OCI-LY1 (cell line): ENCODE data around the gene TSEN34.
A peak's percentile ranks its signal among the peaks of the same experiment; 100 is the strongest.

Experiments
- H2AFZ ChIP-seq: fragments of 200-600 bp; sonication (generic), shearing (Covaris generic); 2 replicates; pipeline ENCODE4 v1.6.0; 2014; ENCODE audit warnings: antibody characterized with exemption, mild to moderate bottlenecking, low read length
- H3F3A ChIP-seq: fragments of 200-600 bp; sonication (generic), shearing (Covaris generic); 2 replicates; pipeline ENCODE4 v1.6.0; 2014; ENCODE audit warnings: mild to moderate bottlenecking, antibody characterized with exemption, low read length, moderate library complexity; ENCODE audit not compliant: insufficient read depth
- H3K27ac ChIP-seq: fragments of 200-600 bp; sonication (generic); 2 replicates; pipeline ENCODE4 v1.5.1; 2014; ENCODE audit warnings: low read length, mixed run types, mild to moderate bottlenecking, low read depth; ENCODE audit not compliant: poor library complexity, severe bottlenecking
- H3K27me3 ChIP-seq: fragments of 200-600 bp; sonication (generic); 2 replicates; pipeline ENCODE4 v1.6.0; 2014; ENCODE audit warnings: antibody characterized with exemption, mild to moderate bottlenecking, low read length, moderate library complexity; ENCODE audit not compliant: insufficient read depth
- H3K36me3 ChIP-seq: fragments of 200-600 bp; sonication (generic); 2 replicates; pipeline ENCODE4 v1.6.1; 2014; ENCODE audit warnings: mild to moderate bottlenecking, antibody characterized with exemption, low read length, moderate library complexity, mixed read lengths; ENCODE audit not compliant: insufficient read depth
- H3K4me1 ChIP-seq: fragments of 200-600 bp; sonication (generic); 2 replicates; pipeline ENCODE4 v1.5.1; 2014; ENCODE audit warnings: mild to moderate bottlenecking, low read length, moderate library complexity; ENCODE audit not compliant: insufficient read depth, severe bottlenecking
- H3K4me2 ChIP-seq: fragments of 200-600 bp; sonication (generic), shearing (Covaris generic); 2 replicates; pipeline ENCODE4 v1.6.1; 2014; ENCODE audit warnings: low read length
- H3K4me3 ChIP-seq: fragments of 200-600 bp; sonication (generic); 2 replicates; pipeline ENCODE4 v1.5.1; 2014; ENCODE audit warnings: low read length, low read depth, mild to moderate bottlenecking, mixed read lengths; ENCODE audit not compliant: poor library complexity, severe bottlenecking
- H3K79me2 ChIP-seq: fragments of 200-600 bp; shearing (Covaris generic); 2 replicates; pipeline ENCODE4 v1.6.1; 2016; ENCODE audit warnings: mixed run types, low read length, mixed read lengths; ENCODE audit not compliant: insufficient read depth
- H3K9ac ChIP-seq: fragments of 200-600 bp; sonication (generic), shearing (Covaris generic); 2 replicates; pipeline ENCODE4 v1.6.1; 2014; ENCODE audit warnings: mild to moderate bottlenecking, low read length, mixed read lengths
- H3K9me2 ChIP-seq: fragments of 200-600 bp; sonication (generic), shearing (Covaris generic); 2 replicates; pipeline ENCODE4 v1.6.1; 2014; ENCODE audit warnings: low read depth, mild to moderate bottlenecking, low read length, mixed read lengths
- H3K9me3 ChIP-seq: fragments of 200-600 bp; shearing (Covaris generic); 2 replicates; pipeline ENCODE4 v1.6.1; 2014; ENCODE audit warnings: low read length, mixed read lengths
- H4K20me1 ChIP-seq: fragments of 200-600 bp; sonication (generic), shearing (Covaris generic); 2 replicates; pipeline ENCODE4 v1.6.0; 2016; ENCODE audit warnings: mild to moderate bottlenecking, low read length; ENCODE audit not compliant: insufficient read depth
- EZH2 ChIP-seq: fragments of 200-600 bp; sonication (generic), shearing (Covaris generic); IDR thresholded peaks from 2 replicates; pipeline ENCODE4 v1.8.0; 2017; ENCODE audit warnings: borderline replicate concordance, mixed run types, mild to moderate bottlenecking, antibody characterized with exemption, low read length, moderate library complexity, mixed read lengths
- TF ChIP-seq, protein P1 (sequence below): fragments of 200-600 bp; sonication (generic), shearing (Covaris generic); IDR thresholded peaks from 2 replicates; pipeline ENCODE4 v1.5.1; 2017; ENCODE audit warnings: mild to moderate bottlenecking, antibody characterized with exemption, low read length, moderate library complexity, mixed read lengths

Gene TSEN34

DNA sequence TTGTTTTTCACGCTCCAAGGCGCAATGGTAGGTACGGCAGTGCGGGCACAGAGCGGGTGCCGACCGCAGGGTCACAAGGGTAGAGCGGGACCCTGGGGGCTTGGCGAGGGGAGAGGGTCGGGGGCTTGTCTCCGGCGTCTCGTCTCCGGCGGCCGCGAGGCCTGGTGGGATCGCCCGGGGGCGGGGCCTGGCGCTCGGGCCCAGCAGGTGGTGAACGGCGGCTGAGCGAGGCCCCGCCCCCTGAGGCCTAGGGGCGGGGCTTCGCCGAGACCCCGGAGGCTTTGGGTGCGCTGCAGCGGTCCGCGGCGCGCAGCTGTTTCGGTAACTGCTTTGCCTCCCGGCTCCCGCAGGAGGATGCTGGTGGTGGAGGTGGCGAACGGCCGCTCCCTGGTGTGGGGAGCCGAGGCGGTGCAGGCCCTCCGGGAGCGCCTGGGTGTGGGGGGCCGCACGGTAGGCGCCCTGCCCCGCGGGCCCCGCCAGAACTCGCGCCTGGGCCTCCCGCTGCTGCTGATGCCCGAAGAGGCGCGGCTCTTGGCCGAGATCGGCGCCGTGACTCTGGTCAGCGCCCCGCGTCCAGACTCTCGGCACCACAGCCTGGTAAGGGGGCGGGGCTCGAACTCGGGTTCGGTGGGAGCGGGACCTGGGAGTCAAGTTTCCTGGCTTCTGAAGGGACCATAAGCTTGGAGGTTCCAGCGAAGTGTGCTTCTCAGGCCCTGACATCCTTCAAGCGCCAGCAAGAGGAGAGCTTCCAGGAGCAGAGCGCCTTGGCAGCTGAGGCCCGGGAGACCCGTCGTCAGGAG, at the start of gene TSEN34:
TSEN34 (plus strand) TSS at position 298 of the 800 bp plus-strand sequence; CDS start at position 355, 57 bp downstream.
- peak within 1 kb of the TSS; percentile 93 for H3K4me2 ChIP-seq
- H3K36me3 ChIP-seq: peaks cover 16% of the 10 kb centered on the region; the same call in 1 of the 2 replicates
- H4K20me1 ChIP-seq: no peaks in the 10 kb centered on the region
- H2AFZ ChIP-seq: no peak within 1 kb of the TSS
- H3K79me2 ChIP-seq: no peaks in the 10 kb centered on the region
- peak within 1 kb of the TSS; percentile 92 for H3K27ac ChIP-seq
- no peaks in the 10 kb centered on the region for H3K27me3 ChIP-seq
- H3F3A ChIP-seq: no peaks in the 10 kb centered on the region
- H3K9me3 ChIP-seq: no peaks in the 10 kb centered on the region
- TF ChIP-seq, protein P1, sequence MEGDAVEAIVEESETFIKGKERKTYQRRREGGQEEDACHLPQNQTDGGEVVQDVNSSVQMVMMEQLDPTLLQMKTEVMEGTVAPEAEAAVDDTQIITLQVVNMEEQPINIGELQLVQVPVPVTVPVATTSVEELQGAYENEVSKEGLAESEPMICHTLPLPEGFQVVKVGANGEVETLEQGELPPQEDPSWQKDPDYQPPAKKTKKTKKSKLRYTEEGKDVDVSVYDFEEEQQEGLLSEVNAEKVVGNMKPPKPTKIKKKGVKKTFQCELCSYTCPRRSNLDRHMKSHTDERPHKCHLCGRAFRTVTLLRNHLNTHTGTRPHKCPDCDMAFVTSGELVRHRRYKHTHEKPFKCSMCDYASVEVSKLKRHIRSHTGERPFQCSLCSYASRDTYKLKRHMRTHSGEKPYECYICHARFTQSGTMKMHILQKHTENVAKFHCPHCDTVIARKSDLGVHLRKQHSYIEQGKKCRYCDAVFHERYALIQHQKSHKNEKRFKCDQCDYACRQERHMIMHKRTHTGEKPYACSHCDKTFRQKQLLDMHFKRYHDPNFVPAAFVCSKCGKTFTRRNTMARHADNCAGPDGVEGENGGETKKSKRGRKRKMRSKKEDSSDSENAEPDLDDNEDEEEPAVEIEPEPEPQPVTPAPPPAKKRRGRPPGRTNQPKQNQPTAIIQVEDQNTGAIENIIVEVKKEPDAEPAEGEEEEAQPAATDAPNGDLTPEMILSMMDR: no peak
- TF ChIP-seq EZH2: no peak
- peak within 1 kb of the TSS; percentile 82 for H3K4me3 ChIP-seq
- H3K9me2 ChIP-seq: no peaks in the 10 kb centered on the region
- H3K4me1 ChIP-seq: peaks cover 21% of the 10 kb centered on the region
- peak within 1 kb of the TSS; percentile 80 for H3K9ac ChIP-seq

DNA sequence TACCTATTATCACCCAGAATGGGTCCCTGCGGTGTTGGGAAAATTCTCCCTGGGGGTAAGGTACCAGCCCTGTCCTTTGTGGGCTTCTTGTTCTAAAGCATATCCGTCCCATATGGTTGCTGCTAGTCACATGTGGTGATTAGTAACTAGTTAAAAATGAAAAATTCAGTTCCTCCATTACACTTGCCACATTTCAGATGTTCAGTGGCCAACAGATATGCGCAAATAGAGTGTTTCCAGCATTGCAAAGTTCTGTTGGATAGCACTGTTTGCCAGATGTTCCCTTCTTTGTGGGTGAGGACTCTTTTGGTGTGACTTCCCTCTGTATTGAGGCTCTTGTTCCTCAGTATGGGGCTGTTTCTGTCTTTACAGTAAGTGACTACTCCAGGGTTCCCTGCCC, 49.8 kb upstream of the TSEN34 start:
- Histone ChIP-seq H3K9ac (no peak overlapping the region), H2AFZ (no peak overlapping the region), H3K79me2 (peaks cover 32% of the 10 kb centered on the region), H4K20me1 (no peaks in the 10 kb centered on the region), H3K4me3 (no peak overlapping the region), H3K4me1 (peaks cover 19% of the 10 kb centered on the region), H3K27ac (no peak overlapping the region), H3K9me2 (no peaks in the 10 kb centered on the region), H3K4me2 (no peak overlapping the region), H3K27me3 (no peaks in the 10 kb centered on the region), H3F3A (no peaks in the 10 kb centered on the region), H3K9me3 (no peaks in the 10 kb centered on the region), H3K36me3 (peaks cover 70% of the 10 kb centered on the region)
- TF ChIP-seq, protein P1: no peak
- TF ChIP-seq EZH2: no peak

DNA sequence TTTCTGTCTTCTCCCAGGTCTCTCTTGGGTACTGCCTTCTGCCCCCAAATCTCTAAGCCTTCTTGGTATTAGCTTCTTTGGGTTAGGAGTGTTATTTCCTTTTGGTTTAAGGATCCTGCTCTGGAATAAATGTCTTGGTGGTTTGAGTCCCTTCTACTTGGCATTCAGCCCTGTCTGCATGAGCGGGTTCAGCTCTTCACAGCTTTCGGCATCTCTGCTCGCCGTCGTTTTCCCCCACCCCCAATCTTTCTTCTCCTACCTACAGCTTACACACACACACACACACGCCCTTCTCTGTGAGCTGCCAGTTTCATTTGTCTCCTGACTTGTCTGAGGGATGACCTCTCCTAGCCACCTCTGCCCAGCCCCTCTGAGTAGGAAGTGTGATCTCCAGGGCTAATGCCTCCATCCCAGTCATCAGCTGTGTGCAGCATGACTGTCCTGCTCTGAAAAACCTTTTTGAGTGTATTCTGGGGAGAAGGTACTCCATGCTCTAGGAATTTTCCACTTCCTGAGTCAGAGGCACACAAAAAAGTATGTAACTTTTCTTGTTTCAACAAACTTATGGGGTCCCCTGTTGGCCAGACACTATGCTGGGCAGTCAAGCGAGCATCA, 48.8 kb upstream of the TSEN34 start:
- TF ChIP-seq, protein P1: no peak
- TF ChIP-seq EZH2: no peak
- no peaks in the 10 kb centered on the region for H3F3A ChIP-seq
- H3K4me2 ChIP-seq: no peak overlapping the region
- H2AFZ ChIP-seq: no peak overlapping the region
- no peaks in the 10 kb centered on the region for H4K20me1 ChIP-seq
- no peak overlapping the region for H3K4me3 ChIP-seq
- no peaks in the 10 kb centered on the region for H3K9me3 ChIP-seq
- no peak overlapping the region for H3K27ac ChIP-seq
- no peaks in the 10 kb centered on the region for H3K9me2 ChIP-seq
- H3K9ac ChIP-seq: no peak overlapping the region
- H3K36me3 ChIP-seq: peaks cover 79% of the 10 kb centered on the region
- peaks cover 32% of the 10 kb centered on the region for H3K79me2 ChIP-seq
- no peaks in the 10 kb centered on the region for H3K27me3 ChIP-seq
- peaks cover 15% of the 10 kb centered on the region for H3K4me1 ChIP-seq
